ENCODE data around the gene MAFF.

- TF ChIP-seq POLR2AphosphoS5 (IDR thresholded peaks at IDR 0.05) (no peak), CTCF (IDR thresholded peaks at IDR 0.05; ENCODE audit: poor library complexity, severe bottlenecking) (no peak), RAD21 (conservative IDR thresholded peaks at IDR 0.05) (no peak), REST (IDR thresholded peaks at IDR 0.05; ENCODE audit: borderline replicate concordance) (no peak), MXI1 (conservative IDR thresholded peaks at IDR 0.05; ENCODE audit: poor library complexity, severe bottlenecking) (no peak), EP300 (conservative IDR thresholded peaks at IDR 0.05; ENCODE audit: poor library complexity, severe bottlenecking) (no peak), SMC3 (conservative IDR thresholded peaks at IDR 0.05; ENCODE audit: poor library complexity) (no peak), EZH2 (IDR thresholded peaks at IDR 0.05; ENCODE audit: borderline replicate concordance, insufficient read depth, low read length, poor library complexity, severe bottlenecking) (no peak), TAF1 (IDR thresholded peaks at IDR 0.05; ENCODE audit: low read depth) (no peak)
Observed at GRCh38 chr22:38246692-38247091, 44.9 kb downstream of the MAFF start.

Measured in neural cell (in vitro differentiated cells).